PFSK-1 (cell line): ENCODE data around the gene PROM2.

Experiments used
- FOXP2 ChIP-seq: optimal IDR thresholded peaks from 2 replicates; pipeline ENCODE3; 2011; ENCODE audit warnings: borderline replicate concordance, control low read depth, inconsistent platforms; ENCODE audit not compliant: insufficient read depth; ENCODE audit errors: extremely low read length, extremely low read depth
- POLR2AphosphoS5 ChIP-seq: IDR thresholded peaks from 2 replicates; pipeline ENCODE4 v1.6.1; 2012; ENCODE audit warnings: low read depth, mild to moderate bottlenecking, control low read depth, low read length, moderate library complexity
- REST ChIP-seq, 2 experiments: IDR thresholded peaks; 2 replicates each; pipeline versions ENCODE4 v1.6.1 to v1.8.0; 2011 to 2012; ENCODE audit warnings: low read depth in 2 of 2, low read length in 2 of 2, control low read depth in 1 of 2, inconsistent platforms in 1 of 2, mild to moderate bottlenecking in 1 of 2, moderate library complexity in 1 of 2; ENCODE audit not compliant: insufficient read depth in 1 of 2
- SIN3A ChIP-seq: IDR thresholded peaks from 2 replicates; pipeline ENCODE4 v1.6.1; 2012; ENCODE audit warnings: mild to moderate bottlenecking, low read length, moderate library complexity, borderline replicate concordance; ENCODE audit not compliant: insufficient read depth
- TAF1 ChIP-seq: IDR thresholded peaks from 2 replicates; pipeline ENCODE4 v1.6.1; 2012; ENCODE audit warnings: low read length, control low read depth, borderline replicate concordance; ENCODE audit not compliant: insufficient read depth

- TF ChIP-seq POLR2AphosphoS5 = no peak
- no peak for TF ChIP-seq REST (IDR thresholded peaks at IDR 0.05; ENCODE audit: insufficient read depth in 1 of 2, low read depth in 2 of 2, low read length in 2 of 2)
- TF ChIP-seq FOXP2 = no peak
- TF ChIP-seq TAF1 = no peak
- no peak for TF ChIP-seq SIN3A
Measured at GRCh38 chr2:95332036-95332435, 57.8 kb downstream of the PROM2 start.
